ENCODE data around the gene MVP.
"Not testable (repeated sequence)": the region's sequence is repeated elsewhere in the genome, so short reads cannot be mapped to it uniquely, and the experiment has no call there.

The MVP gene

GRCh38 chr16:29844575-29845331 lies 24.5 kb downstream of the MVP start:
- DNase-seq = no peak

- DNase-seq = no peak
Measured at GRCh38 chr16:29845656-29846055, 25.4 kb downstream of the MVP start.

- DNase-seq = peak; percentile 45
Measured at GRCh38 chr16:29848420-29849297, 28.4 kb downstream of the MVP start.

GRCh38 chr16:29849505-29849904 lies 29.2 kb downstream of the MVP start:
- DNase-seq = no peak

GRCh38 chr16:29850998-29851397 lies 30.7 kb downstream of the MVP start:
- DNase-seq = no peak

GRCh38 chr16:29852654-29853053 lies 32.4 kb downstream of the MVP start:
- no peak for DNase-seq

GRCh38 chr16:29854520-29855100 lies 34.3 kb downstream of the MVP start:
- DNase-seq = no peak

- peak; percentile 12 for DNase-seq
Measured at GRCh38 chr16:29857133-29857760, 37.0 kb downstream of the MVP start.

GRCh38 chr16:29858149-29858849 lies 38.0 kb downstream of the MVP start:
- no peak for DNase-seq

- DNase-seq = no peak
Measured at GRCh38 chr16:29858974-29859373, 38.7 kb downstream of the MVP start.

GRCh38 chr16:29860218-29860617 lies 40.0 kb downstream of the MVP start:
- DNase-seq = no peak

- DNase-seq = no peak
Measured at GRCh38 chr16:29862383-29862883, 42.2 kb downstream of the MVP start.

GRCh38 chr16:29862884-29863668 lies 42.8 kb downstream of the MVP start, which contains the start of gene CDIPT:
Gene CDIPT (minus strand): TSS chr16:29863226. CDS start chr16:29862857, 369 bp downstream.
- peak; percentile 83 for DNase-seq

- DNase-seq = no peak
Measured at GRCh38 chr16:29863669-29863984, 43.4 kb downstream of the MVP start.

GRCh38 chr16:29864205-29864604 lies 43.9 kb downstream of the MVP start:
- no peak for DNase-seq

GRCh38 chr16:29868396-29869009 lies 48.2 kb downstream of the MVP start:
- no peak for DNase-seq

- not testable (repeated sequence) for DNase-seq
Measured at GRCh38 chr16:29869067-29869466, 48.8 kb downstream of the MVP start.

- no peak for DNase-seq
Measured at GRCh38 chr16:29871822-29872546, 51.7 kb downstream of the MVP start.

GRCh38 chr16:29873319-29873718 lies 53.1 kb downstream of the MVP start:
- no peak for DNase-seq

GRCh38 chr16:29875206-29875605 lies 54.9 kb downstream of the MVP start:
- DNase-seq = no peak

All from NCI-H1694 treated with DMSO at 0.1 percent for 48 hours (cell line).